ENCODE results near the gene EPB41. TPM values are rescaled to one million over a fixed set of nuclear protein-coding genes. Genes with fewer than 3 reads are reported as not detected.

EPB41 gene
- total RNA-seq, 1 experiment from 2014 or later, result 40.7 TPM

GRCh38 chr1:28984311-28984684 is 69.9 kb downstream of the EPB41 start:
- intact Hi-C loops (cut with micrococcal nuclease; ENCODE audit: unreplicated experiment), result no loop called here
- peaks cover 7% of the 10 kb centered on the region for H3K36me3 Mint-ChIP-seq (ENCODE audit: insufficient read depth, unreplicated experiment)
- no peaks in the 10 kb centered on the region for H3K9me3 Mint-ChIP-seq (ENCODE audit: low read depth, unreplicated experiment)
- BruUV-seq (replicated peaks), result no TSS peak
- no peak overlapping the region for H3K27ac Mint-ChIP-seq (ENCODE audit: unreplicated experiment)
- no peak overlapping the region for H3K4me3 Mint-ChIP-seq (ENCODE audit: low read depth, unreplicated experiment)
- CTCF ChIA-PET, result no interaction called here
- H3K27me3 Mint-ChIP-seq (ENCODE audit: unreplicated experiment), result no peaks in the 10 kb centered on the region
- H3K4me1 Mint-ChIP-seq (ENCODE audit: low read depth, unreplicated experiment), result peaks cover 16% of the 10 kb centered on the region
- no peak for DNase-seq
- no peak for TF ChIP-seq CTCF (IDR thresholded peaks at IDR 0.05; ENCODE audit: unreplicated experiment)

- Mint-ChIP-seq H3K9me3 (ENCODE audit: low read depth, unreplicated experiment) (no peaks in the 10 kb centered on the region), H3K4me3 (ENCODE audit: low read depth, unreplicated experiment) (no peak overlapping the region), H3K27ac (ENCODE audit: unreplicated experiment) (no peak overlapping the region), H3K36me3 (ENCODE audit: insufficient read depth, unreplicated experiment) (peaks cover 7% of the 10 kb centered on the region), H3K27me3 (ENCODE audit: unreplicated experiment) (no peaks in the 10 kb centered on the region), H3K4me1 (ENCODE audit: low read depth, unreplicated experiment) (peaks cover 16% of the 10 kb centered on the region)
- TF ChIP-seq CTCF (IDR thresholded peaks at IDR 0.05; ENCODE audit: unreplicated experiment), result no peak
- BruUV-seq (replicated peaks), result no TSS peak
- intact Hi-C loops (cut with micrococcal nuclease; ENCODE audit: unreplicated experiment), result no loop called here
- CTCF ChIA-PET, result interaction anchor here (0.5 kb wide), 1 partner anchor 47 kb away, joined by 5 read pairs; no protein-coding TSS in a partner anchor
- DNase-seq, result no peak
Observed at GRCh38 chr1:28985427-28985826, 71.1 kb downstream of the EPB41 start.

DNA sequence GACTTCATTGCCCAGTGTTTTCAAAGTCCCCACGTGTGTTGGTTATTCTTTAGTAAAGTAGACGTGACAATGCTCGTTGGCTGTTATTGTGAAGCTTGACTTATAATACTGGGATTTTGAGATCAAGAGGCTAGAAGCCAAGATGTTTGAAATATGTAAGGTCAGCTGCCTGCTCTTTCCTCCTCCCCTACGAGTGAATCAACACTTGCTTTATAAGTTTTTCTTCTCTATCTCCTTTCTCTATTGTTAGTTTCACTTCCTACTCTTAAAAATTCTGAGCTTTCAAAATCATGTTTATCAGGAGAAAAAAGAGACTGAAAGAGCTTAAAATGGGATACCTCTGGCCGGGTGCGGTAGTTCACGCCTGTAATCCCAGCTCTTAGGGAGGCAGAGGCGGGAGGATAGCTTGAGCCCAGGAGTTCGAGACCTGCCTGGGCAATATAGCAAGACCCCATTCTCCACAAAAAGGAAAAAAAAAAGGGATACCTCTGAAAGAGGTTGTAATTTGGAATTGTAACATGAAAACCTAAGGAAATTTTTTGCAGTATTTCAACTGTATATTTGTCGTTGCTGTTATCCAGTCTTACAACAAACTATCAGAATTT is 72.0 kb downstream of the EPB41 start:
- intact Hi-C loops (cut with micrococcal nuclease; ENCODE audit: unreplicated experiment), result no loop called here
- no peaks in the 10 kb centered on the region for H3K27me3 Mint-ChIP-seq (ENCODE audit: unreplicated experiment)
- CTCF ChIA-PET, result interaction anchor here (0.6 kb wide), 1 partner anchor 55 kb away, joined by 4 read pairs; no protein-coding TSS in a partner anchor
- H3K4me1 Mint-ChIP-seq (ENCODE audit: low read depth, unreplicated experiment), result peaks cover 16% of the 10 kb centered on the region
- H3K9me3 Mint-ChIP-seq (ENCODE audit: low read depth, unreplicated experiment), result no peaks in the 10 kb centered on the region
- DNase-seq, result no peak
- H3K27ac Mint-ChIP-seq (ENCODE audit: unreplicated experiment), result no peak overlapping the region
- BruUV-seq (replicated peaks), result no TSS peak
- no peak overlapping the region for H3K4me3 Mint-ChIP-seq (ENCODE audit: low read depth, unreplicated experiment)
- H3K36me3 Mint-ChIP-seq (ENCODE audit: insufficient read depth, unreplicated experiment), result peaks cover 7% of the 10 kb centered on the region
- no peak for TF ChIP-seq CTCF (IDR thresholded peaks at IDR 0.05; ENCODE audit: unreplicated experiment)

DNA sequence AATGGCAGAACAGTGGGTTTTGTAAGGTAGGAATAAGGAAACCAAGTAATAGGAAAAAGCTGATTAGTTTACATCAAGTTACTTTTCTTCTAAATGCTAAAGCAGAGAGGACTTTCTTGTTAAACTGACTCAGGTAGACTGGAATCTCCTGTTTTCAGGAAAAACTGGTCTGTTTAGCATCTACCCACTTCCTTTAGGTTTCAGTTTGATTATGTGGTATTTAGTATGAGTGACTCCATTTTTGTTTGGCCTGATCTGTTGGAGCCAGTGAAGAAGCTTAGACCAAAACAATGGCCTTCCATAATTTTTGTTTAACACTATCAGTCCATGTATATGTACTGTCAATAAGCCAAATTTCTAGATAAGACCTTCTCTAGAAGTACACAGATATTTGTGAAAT is 88.4 kb downstream of the EPB41 start:
- intact Hi-C loops (cut with micrococcal nuclease; ENCODE audit: unreplicated experiment), result no loop called here
- Mint-ChIP-seq H3K9me3 (ENCODE audit: low read depth, unreplicated experiment) (no peaks in the 10 kb centered on the region), H3K36me3 (ENCODE audit: insufficient read depth, unreplicated experiment) (no peaks in the 10 kb centered on the region), H3K4me3 (ENCODE audit: low read depth, unreplicated experiment) (no peak overlapping the region), H3K27ac (ENCODE audit: unreplicated experiment) (peak overlapping the region; percentile 25), H3K27me3 (ENCODE audit: unreplicated experiment) (no peaks in the 10 kb centered on the region), H3K4me1 (ENCODE audit: low read depth, unreplicated experiment) (peaks cover 10% of the 10 kb centered on the region)
- no peak for DNase-seq
- no TSS peak for BruUV-seq (replicated peaks)
- no peak for TF ChIP-seq CTCF (IDR thresholded peaks at IDR 0.05; ENCODE audit: unreplicated experiment)
- CTCF ChIA-PET, result interaction anchor here (0.9 kb wide), 1 partner anchor 89 kb away, joined by 3 read pairs; the partner anchor contains the start of gene EPB41
